Esophagus squamous epithelium (tissue), 4 donors: ENCODE data around the gene ZBTB48.

Experiments
- POLR2A ChIP-seq, 4 donors: fragments of 450-650 bp; IDR thresholded peaks; one replicate each; pipeline ENCODE4 v1.6.1; 2017; ENCODE audit warnings: antibody characterized with exemption in 4 of 4, mild to moderate bottlenecking in 4 of 4, moderate library complexity in 3 of 4
- TF ChIP-seq, protein P1 (sequence below), 6 experiments: fragments of 450-650 bp in 4 of 6; fragments of 200-600 bp in 2 of 6; sonication (generic) in 2 of 6; IDR thresholded peaks; one replicate each; pipeline ENCODE4 v1.5.1; 2016 to 2019; ENCODE audit warnings: antibody characterized with exemption in 6 of 6, mild to moderate bottlenecking in 4 of 6, moderate library complexity in 4 of 6

DNA sequence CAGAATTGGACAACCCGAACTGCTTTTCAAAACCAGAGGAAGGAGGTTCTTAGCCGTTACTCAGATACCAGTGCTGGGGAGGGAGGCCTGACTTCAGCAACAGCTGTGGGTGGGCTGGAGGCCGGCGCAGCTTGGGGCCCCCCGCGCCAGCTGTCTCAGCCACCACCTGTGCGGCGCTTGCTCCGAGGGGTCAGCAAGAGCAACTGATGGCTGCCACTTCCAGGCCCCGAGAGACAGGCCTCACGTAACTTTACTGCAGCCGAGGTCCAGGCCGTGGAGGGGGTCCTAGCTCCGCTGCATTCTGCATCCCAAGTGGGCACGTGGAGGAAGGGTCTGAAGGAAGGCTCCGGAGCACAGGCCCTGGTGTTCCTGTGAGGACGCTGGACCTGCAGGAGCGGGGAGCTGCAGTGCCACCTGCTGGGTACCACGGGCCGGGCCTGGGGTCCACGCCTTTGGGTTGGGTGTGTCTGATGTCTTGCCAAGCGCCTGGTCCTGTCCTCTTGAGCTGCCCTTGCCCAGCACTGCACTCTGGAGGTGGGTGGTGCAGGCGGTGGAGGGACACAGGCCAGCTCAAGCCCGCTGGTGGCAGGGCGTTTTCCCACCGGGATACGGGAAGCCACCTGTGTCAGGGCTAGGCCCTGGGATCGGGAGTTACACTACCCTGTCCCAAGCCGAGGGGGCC is 54.7 kb downstream of the ZBTB48 start:
- TF ChIP-seq, protein P1, sequence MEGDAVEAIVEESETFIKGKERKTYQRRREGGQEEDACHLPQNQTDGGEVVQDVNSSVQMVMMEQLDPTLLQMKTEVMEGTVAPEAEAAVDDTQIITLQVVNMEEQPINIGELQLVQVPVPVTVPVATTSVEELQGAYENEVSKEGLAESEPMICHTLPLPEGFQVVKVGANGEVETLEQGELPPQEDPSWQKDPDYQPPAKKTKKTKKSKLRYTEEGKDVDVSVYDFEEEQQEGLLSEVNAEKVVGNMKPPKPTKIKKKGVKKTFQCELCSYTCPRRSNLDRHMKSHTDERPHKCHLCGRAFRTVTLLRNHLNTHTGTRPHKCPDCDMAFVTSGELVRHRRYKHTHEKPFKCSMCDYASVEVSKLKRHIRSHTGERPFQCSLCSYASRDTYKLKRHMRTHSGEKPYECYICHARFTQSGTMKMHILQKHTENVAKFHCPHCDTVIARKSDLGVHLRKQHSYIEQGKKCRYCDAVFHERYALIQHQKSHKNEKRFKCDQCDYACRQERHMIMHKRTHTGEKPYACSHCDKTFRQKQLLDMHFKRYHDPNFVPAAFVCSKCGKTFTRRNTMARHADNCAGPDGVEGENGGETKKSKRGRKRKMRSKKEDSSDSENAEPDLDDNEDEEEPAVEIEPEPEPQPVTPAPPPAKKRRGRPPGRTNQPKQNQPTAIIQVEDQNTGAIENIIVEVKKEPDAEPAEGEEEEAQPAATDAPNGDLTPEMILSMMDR (IDR thresholded peaks at IDR 0.05) = peak in 5 of 6 experiments; percentile 40 to 66 (median 45)
- TF ChIP-seq POLR2A (IDR thresholded peaks at IDR 0.05) = no peak
